Small intestine (tissue), 16 donors: Measurements from ENCODE around the gene GOLGA8B. TPM values are rescaled to one million over a fixed set of nuclear protein-coding genes. Genes with fewer than 3 reads are reported as not detected.
"Not testable (repeated sequence)": the region's sequence is repeated elsewhere in the genome, so short reads cannot be mapped to it uniquely, and the experiment has no call there.

Experiments
- DNase-seq, 2 donors: peaks; one replicate each; pipeline versions ENCODE4 v3.0.0 to v3.0.0-alpha.2; 2013
- FAIRE-seq: peaks from 2 replicates; lab custom pipeline; 2012; peaks lifted over from hg19 to GRCh38; lab: Jason Lieb, UNC
- H3K27ac ChIP-seq, 3 donors: one replicate each; pipeline ENCODE4 v1.5.1; 2013; ENCODE audit warnings: low read length in 2 of 3, mild to moderate bottlenecking in 2 of 3, control low read depth in 1 of 3, inconsistent platforms in 1 of 3, low read depth in 1 of 3, moderate library complexity in 1 of 3
- H3K27me3 ChIP-seq, 3 donors: one replicate each; pipeline ENCODE4 v1.6.1; 2013; ENCODE audit warnings: low read length in 3 of 3, inconsistent platforms in 1 of 3; ENCODE audit not compliant: control insufficient read depth in 3 of 3, insufficient read depth in 3 of 3
- H3K36me3 ChIP-seq, 3 donors: one replicate each; pipeline ENCODE4 v1.6.1; 2013; ENCODE audit warnings: low read length in 3 of 3, inconsistent platforms in 1 of 3, low read depth in 1 of 3, mild to moderate bottlenecking in 1 of 3, moderate library complexity in 1 of 3; ENCODE audit not compliant: control insufficient read depth in 3 of 3, insufficient read depth in 2 of 3
- H3K4me1 ChIP-seq, 3 donors: one replicate each; pipeline ENCODE4 v1.6.1; 2013; ENCODE audit warnings: low read length in 2 of 3, inconsistent platforms in 1 of 3, low read depth in 1 of 3, mild to moderate bottlenecking in 1 of 3, moderate library complexity in 1 of 3; ENCODE audit not compliant: control insufficient read depth in 3 of 3, insufficient read depth in 2 of 3
- H3K4me3 ChIP-seq, 3 donors: one replicate each; pipeline ENCODE4 v1.5.1; 2013; ENCODE audit warnings: low read length in 3 of 3, control low read depth in 1 of 3, inconsistent platforms in 1 of 3, low read depth in 1 of 3, mild to moderate bottlenecking in 1 of 3, moderate library complexity in 1 of 3
- H3K9me3 ChIP-seq, 2 donors: one replicate each; pipeline ENCODE4 v1.6.1; 2013; ENCODE audit warnings: low read depth in 1 of 2, low read length in 1 of 2; ENCODE audit not compliant: control insufficient read depth in 2 of 2, insufficient read depth in 1 of 2
- WGBS, 3 donors: extraction: QIAGEN DNeasy Blood & Tissue Kit; methylation state at CpG; one replicate each; pipeline ENCODE4 v1.1.7; 2013; 5-methylcytosine and 5-hydroxymethylcytosine counted together
- long read RNA-seq, 10 donors: transcript quantifications; one replicate each; lab custom pipeline, GENCODE V29; 2026
- polyA plus RNA-seq, 4 donors: library from polyadenylated mRNA; stranded (reverse) in 3 of 4; unstranded in 1 of 4; fragments of 200-250 nt in 3 of 4; fragments of 120-200 nt in 1 of 4; gene quantifications; one replicate each; pipeline versions ENCODE4 v1.2.1 to v1.2.3, GENCODE V29; 2013
- donor health status: healthy with polysubstance abuse.
- donor health status: control.
- donor health status: control.
- donor health status: Bipolar disorder and iron deficiency.
- donor health status: healthy.

Gene GOLGA8B, protein sequence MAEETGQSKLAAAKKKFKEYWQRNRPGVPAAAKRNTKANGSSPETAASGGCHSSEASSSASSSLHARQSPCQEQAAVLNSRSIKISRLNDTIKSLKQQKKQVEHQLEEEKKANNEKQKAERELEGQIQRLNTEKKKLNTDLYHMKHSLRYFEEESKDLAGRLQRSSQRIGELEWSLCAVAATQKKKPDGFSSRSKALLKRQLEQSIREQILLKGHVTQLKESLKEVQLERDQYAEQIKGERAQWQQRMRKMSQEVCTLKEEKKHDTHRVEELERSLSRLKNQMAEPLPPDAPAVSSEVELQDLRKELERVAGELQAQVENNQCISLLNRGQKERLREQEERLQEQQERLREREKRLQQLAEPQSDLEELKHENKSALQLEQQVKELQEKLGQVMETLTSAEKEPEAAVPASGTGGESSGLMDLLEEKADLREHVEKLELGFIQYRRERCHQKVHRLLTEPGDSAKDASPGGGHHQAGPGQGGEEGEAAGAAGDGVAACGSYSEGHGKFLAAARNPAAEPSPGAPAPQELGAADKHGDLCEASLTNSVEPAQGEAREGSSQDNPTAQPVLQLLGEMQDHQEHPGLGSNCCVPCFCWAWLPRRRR
- 10 to 100 TPM in 3 of 4 donors, 1 to 10 TPM in 1; 7.6 to 77.4 (median 37.4) TPM for polyA plus RNA-seq
- long read RNA-seq, donor 1: 0 reads
- long read RNA-seq, donor 2, partial matches to known transcripts: 0 of 1 reads
- long read RNA-seq, donor 2, other reads (novel, unspliced or antisense): 0 of 1 reads
- long read RNA-seq, donor 3, transcript GOLGA8B-208 (3 exons, 533 nt): major isoform, 6 of 6 reads
- long read RNA-seq, donor 3, partial matches to known transcripts: 0 of 6 reads
- long read RNA-seq, donor 3, other reads (novel, unspliced or antisense): 0 of 6 reads
- long read RNA-seq, donor 4: 0 reads
- long read RNA-seq, donor 5: 0 reads
- long read RNA-seq, donor 6, partial matches to known transcripts: 0 of 1 reads
- long read RNA-seq, donor 6, other reads (novel, unspliced or antisense): 0 of 1 reads
- long read RNA-seq, donor 7: 0 reads
- long read RNA-seq, donor 8: 0 reads
- long read RNA-seq, donor 9, partial matches to known transcripts: 0 of 1 reads
- long read RNA-seq, donor 9, other reads (novel, unspliced or antisense): 0 of 1 reads
- long read RNA-seq, donor 10: 0 reads

DNA sequence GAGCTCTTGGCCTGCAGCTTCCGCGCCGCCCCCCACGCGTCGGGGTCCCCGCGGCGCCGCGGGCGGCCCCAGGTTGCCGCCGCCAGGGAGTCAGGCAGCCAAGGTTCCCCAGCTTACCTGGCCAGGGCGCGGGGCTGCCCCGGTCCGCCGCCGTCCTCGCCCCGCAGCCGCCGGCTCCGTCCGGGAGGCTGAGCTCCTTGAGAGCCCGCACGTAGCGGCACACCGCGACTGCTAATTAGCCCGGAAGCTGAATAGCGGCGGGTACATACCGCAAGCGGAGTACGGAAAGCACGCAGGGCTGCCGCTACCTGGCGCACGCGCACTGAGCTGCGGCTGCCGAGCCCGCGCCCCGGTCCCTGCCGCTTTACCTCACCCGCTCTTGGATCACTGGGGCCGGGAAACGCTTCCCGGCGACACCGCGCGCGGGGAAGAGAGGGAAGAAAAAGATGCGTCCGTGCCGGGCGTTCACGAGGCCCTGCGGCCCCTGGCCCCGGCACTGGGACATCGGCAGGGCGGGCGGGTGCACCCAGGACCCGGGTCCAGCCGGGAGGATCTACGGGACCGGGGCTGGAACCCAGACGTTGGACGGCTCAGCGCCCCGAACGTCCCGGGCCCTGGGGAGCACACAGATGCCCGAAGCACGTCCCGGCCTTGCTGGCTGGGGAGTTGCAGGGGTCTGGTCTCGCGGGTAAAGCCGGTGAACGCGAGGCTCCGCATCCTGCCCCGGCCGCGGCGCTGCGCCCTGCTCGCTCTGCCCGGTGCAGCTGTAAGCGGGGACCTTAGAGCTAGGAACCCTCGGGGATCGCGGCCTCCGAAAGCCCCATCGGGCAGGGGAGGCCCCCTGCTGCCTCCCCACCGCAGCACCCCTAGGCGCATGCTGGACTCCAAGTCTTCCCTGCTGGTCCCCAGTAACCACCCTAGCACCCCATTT, at the start of gene GOLGA8B:
GOLGA8B (minus strand) TSS at position 253 of the 931 bp plus-strand sequence. CDS start 47,739 bp downstream, outside the sequence.
- H3K4me3 ChIP-seq: peak within 1 kb of the TSS; percentile 46 to 87 (median 87)
- 0 to 1% (median 1%) methylated on average over 65 to 101 of the region's 101 CpGs for WGBS, 3 donors
- FAIRE-seq (no peak), DNase-seq (peak; percentile 82 to 91)
- H3K36me3 ChIP-seq: no peaks in the 10 kb centered on the region
- no peaks in the 10 kb centered on the region for H3K4me1 ChIP-seq
- no peaks in the 10 kb centered on the region for H3K9me3 ChIP-seq
- H3K27me3 ChIP-seq: peaks cover 0 to 26% (median 0%) of the 10 kb centered on the region in 3 donors
- peak within 1 kb of the TSS in 1 of 3 donors; percentile 77 for H3K27ac ChIP-seq

DNA sequence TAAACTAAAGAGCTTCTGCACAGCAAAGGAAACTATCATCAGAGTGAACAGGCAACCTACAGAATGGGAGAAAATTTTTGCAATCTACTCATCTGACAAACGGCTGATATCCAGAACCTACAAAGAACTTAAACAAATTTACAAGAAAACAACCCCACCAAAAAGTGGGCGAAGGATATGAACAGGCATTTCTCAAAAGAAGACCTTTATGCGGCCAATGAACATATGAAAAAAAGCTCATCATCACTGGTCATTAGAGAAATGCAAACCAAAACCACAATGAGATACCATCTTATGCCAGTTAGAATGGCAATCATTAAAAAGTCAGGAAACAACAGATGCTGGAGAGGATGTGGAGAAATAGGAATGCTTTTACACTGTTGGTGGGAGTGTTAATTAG, 49.7 kb upstream of the GOLGA8B start:
- not testable (repeated sequence) for H3K36me3 ChIP-seq, H3K4me1 ChIP-seq, H3K9me3 ChIP-seq, H3K27me3 ChIP-seq, H3K4me3 ChIP-seq, H3K27ac ChIP-seq, FAIRE-seq, DNase-seq
- 78 to 91% (median 88%) methylated on average over 3 of the region's 3 CpGs for WGBS, 3 donors

DNA sequence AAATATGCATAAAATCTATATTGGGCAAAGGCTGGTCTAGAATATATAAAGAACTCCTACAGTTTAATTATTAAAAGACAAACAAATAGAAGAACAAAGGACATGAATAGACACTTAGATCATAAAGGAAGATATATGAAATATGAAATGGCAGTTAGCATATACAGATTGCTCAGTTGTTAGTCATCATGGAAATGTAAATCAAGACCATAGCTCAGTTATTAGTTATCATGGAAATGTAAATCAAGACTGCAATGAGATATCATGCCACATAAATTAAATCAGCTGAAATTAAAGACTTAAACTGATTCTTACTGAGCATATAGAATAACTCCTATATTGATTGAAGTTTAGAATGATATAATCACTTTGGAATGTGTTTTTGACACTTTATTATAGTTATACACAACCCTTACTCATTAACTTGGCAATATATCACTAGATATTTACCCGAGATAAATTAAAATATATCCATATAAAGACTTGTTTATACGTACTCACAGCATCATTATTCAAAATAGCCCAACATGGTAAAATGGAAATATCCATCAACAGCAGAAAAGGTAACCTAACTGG, 45.2 kb upstream of the GOLGA8B start:
- DNase-seq (no peak), FAIRE-seq (no peak)
- H3K4me1 ChIP-seq: no peaks in the 10 kb centered on the region
- WGBS, 3 donors: 34 to 65% (median 38%) methylated on average over 2 of the region's 2 CpGs
- H3K27ac ChIP-seq: no peak overlapping the region
- no peaks in the 10 kb centered on the region for H3K36me3 ChIP-seq
- no peaks in the 10 kb centered on the region for H3K27me3 ChIP-seq
- H3K4me3 ChIP-seq: no peak overlapping the region
- H3K9me3 ChIP-seq: no peaks in the 10 kb centered on the region

DNA sequence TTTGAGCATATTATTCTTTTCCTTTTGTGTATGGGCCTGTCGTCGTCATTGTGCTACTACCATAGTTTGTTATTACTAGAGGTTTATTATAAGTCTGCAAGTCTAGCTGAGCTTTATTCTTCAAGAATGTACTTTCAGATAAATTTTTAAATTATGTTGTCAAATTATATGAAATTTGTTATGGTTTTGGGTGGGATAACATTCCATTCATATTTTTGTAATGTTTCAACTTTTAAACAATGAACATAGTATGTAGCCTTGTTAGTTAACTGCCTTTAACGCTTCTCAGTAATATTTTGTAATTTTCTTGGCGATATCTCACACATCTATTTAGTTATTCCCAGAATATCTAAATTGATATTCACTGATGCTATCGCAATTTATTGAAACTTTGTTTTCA, 41.6 kb upstream of the GOLGA8B start:
- H3K9me3 ChIP-seq: no peaks in the 10 kb centered on the region
- H3K27me3 ChIP-seq: no peaks in the 10 kb centered on the region
- H3K4me1 ChIP-seq: no peaks in the 10 kb centered on the region
- FAIRE-seq: no peak
- H3K36me3 ChIP-seq: no peaks in the 10 kb centered on the region
- DNase-seq: no peak
- H3K27ac ChIP-seq: no peak overlapping the region
- no peak overlapping the region for H3K4me3 ChIP-seq
- WGBS, 3 donors: 69 to 78% (median 76%) methylated on average over 5 of the region's 5 CpGs

DNA sequence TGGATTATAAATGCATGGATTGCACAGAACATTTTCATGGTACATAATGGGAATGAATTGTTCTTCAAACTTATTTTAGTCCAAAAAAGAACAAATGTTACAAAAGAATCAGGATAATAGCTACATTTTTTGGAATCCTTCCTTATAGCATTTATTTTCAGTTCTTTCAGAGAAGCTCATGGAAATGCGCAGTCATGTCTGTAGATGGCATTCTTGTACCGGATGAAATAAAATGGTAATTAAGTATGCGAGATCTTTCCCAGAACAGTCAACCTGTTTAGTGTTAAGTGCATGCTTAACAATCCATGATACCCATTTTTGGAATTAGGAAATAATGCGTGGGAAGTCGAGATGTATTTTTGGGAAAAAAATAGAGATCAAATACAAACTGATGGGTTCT, 38.2 kb upstream of the GOLGA8B start:
- Histone ChIP-seq H3K36me3 (no peaks in the 10 kb centered on the region), H3K9me3 (no peaks in the 10 kb centered on the region), H3K4me1 (no peaks in the 10 kb centered on the region), H3K27me3 (no peaks in the 10 kb centered on the region), H3K4me3 (no peak overlapping the region), H3K27ac (no peak overlapping the region)
- FAIRE-seq (no peak), DNase-seq (no peak)
- 49 to 60% (median 59%) methylated on average over 5 of the region's 5 CpGs for WGBS, 3 donors

DNA sequence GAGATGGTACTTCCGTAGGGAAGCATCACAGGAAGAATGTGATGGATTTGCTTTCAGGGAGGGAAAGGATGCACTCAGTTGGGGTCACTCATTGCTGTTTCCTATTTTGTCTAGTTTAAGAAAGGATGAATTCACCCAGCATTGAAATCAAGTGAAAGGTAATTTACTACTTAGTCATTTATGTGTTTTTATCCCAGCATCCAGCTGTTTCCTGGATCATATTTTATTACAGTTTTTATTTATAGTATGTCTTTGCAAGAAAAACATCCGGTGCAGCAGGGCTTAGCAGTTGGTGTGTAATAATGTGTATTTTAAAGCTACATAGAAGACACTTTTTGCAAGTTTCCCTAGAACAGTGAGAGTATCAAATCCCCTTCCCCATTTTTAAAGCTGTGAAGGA, 37.4 kb upstream of the GOLGA8B start:
- H3K27me3 ChIP-seq: no peaks in the 10 kb centered on the region
- DNase-seq: no peak
- H3K4me1 ChIP-seq: no peaks in the 10 kb centered on the region
- H3K9me3 ChIP-seq: no peaks in the 10 kb centered on the region
- no peak overlapping the region for H3K4me3 ChIP-seq
- FAIRE-seq: no peak
- 22 to 51% (median 40%) methylated on average over 2 of the region's 2 CpGs for WGBS, 3 donors
- no peak overlapping the region for H3K27ac ChIP-seq
- H3K36me3 ChIP-seq: no peaks in the 10 kb centered on the region

DNA sequence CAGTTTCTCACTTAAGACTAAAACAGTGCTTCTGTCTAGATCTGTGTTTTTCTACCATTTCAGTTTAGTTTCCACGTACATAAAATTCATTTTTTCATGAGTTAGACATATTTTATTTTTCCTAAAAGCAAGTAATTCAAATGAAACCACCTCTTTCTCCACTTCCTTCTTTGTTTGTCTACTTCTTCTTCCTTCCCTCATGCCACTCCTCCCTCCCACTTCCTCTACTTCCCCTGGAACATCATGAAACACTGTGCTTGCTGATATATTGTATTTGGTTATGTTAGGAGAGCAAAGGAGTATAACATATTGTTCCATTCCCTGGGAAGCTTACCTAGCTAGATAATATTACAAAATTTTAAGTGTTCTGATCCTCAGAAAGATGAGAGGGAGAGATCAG, 36.7 kb upstream of the GOLGA8B start:
- Histone ChIP-seq H3K9me3 (no peaks in the 10 kb centered on the region), H3K4me3 (no peak overlapping the region), H3K27me3 (no peaks in the 10 kb centered on the region), H3K4me1 (no peaks in the 10 kb centered on the region), H3K27ac (no peak overlapping the region), H3K36me3 (no peaks in the 10 kb centered on the region)
- FAIRE-seq: no peak
- WGBS, 3 donors: 0 to 21% (median 0%) methylated on average over 1 of the region's 1 CpG
- DNase-seq: no peak
